ELF-1 (cell line): ENCODE data around the gene ZNF740.
"Not testable (repeated sequence)": the region's sequence is repeated elsewhere in the genome, so short reads cannot be mapped to it uniquely, and the experiment has no call there.

ENCODE experiments used
- DNase-seq: peaks from one replicate; pipeline ENCODE4 v3.0.0-alpha.2; 2016; ENCODE audit warnings: low read depth, low spot score

ZNF740 gene

GRCh38 chr12:53194973-53195372, 14.5 kb downstream of the ZNF740 start:
- no peak for DNase-seq

- no peak for DNase-seq
Measured at GRCh38 chr12:53195516-53196420, 15.2 kb downstream of the ZNF740 start.

DNA sequence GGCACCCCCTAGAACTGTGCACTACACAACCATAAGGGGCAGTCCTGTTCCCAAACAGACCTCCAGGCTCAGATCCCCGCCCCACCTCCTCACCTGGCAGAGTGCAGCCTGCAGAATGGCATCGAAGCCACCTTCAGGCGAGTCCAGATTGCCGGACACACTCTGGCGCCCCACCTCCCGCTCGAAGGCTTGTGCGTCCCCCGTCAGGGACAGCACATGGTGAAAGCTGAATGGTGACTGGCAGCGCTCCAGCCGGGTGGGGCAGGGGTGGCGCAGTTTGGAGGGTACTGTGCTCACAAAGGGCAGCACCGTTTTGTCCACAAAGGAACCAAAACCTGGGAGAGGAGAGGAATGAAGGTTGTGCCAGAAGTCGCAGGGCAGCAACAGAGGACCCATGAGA, 16.0 kb downstream of the ZNF740 start:
- DNase-seq = no peak

DNA sequence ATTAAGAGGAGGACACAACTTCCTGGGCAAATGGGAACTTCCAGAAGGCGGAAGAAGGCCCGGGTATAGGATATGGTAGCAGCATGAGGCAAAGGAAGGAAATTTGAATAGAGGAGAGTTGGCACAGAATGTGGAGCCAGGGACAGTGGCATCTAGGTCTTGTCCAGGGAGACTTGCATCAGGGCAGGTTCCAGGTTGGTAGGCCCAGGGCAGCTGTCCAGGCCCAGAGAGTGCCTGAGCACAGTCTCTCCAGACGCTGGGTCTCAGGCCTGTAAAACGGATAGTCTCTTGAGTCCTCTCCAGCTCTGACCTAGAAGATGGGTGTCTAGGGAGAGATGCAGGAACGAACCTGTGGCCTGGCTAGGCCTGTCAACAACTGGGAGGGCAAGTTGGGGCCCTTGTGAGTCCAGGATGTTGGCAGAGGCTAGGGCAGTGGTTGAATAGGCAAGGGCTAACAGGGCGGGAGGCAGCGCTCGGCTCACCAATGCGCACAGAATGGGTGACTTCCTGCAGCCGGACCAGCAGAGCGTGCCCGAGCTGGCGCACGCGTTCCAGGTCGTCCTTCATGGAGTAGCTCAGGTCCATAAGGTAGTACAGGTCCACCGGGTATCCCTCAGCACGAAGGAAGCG, 16.6 kb downstream of the ZNF740 start:
- DNase-seq = no peak

- DNase-seq = no peak
Measured at GRCh38 chr12:53198486-53199110, 18.1 kb downstream of the ZNF740 start.

DNA sequence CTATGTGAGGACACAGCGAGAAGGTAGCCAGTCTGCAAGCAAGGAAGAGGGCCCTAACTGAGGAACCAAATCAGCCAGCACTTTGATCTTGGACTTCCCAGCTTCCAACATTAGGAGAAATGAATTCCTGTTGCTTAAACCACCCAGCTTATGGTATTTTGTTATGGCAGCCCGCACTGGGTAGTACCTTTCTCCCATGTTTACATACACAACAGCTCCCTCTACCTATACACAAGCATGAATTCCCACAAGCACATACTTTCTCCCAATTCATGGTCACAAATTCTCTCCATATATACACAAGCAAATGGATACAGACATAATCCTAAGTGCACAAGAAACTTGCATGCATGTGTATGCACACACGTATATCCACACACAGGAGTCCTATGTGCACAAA, 19.2 kb downstream of the ZNF740 start:
- DNase-seq = no peak

- no peak for DNase-seq
Measured at GRCh38 chr12:53200107-53200457, 19.6 kb downstream of the ZNF740 start.

GRCh38 chr12:53200458-53201176, 20.1 kb downstream of the ZNF740 start:
- no peak for DNase-seq

DNA sequence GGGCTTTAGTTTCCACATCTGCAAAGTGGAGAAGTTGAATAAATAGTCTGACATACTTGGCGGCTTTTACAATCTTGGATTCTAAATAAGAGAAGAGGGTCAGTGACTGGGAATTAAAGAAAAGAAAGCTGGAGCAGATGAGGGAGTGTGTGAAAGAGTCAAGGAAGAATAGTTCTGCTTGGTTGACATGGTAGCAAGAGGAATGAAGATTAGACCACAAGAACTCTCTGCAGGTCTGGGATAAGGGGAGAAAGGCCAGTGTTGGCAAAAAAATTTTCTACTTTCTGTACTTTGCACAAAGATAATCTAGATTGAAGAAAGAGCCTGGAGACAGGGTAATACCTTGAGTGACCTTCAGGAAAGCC, 20.6 kb downstream of the ZNF740 start:
- DNase-seq = no peak

- DNase-seq = no peak
Measured at GRCh38 chr12:53201639-53202038, 21.1 kb downstream of the ZNF740 start.

GRCh38 chr12:53202316-53202715, 21.8 kb downstream of the ZNF740 start:
- not testable (repeated sequence) for DNase-seq

- DNase-seq = no peak
Measured at GRCh38 chr12:53204351-53204750, 23.8 kb downstream of the ZNF740 start.

DNA sequence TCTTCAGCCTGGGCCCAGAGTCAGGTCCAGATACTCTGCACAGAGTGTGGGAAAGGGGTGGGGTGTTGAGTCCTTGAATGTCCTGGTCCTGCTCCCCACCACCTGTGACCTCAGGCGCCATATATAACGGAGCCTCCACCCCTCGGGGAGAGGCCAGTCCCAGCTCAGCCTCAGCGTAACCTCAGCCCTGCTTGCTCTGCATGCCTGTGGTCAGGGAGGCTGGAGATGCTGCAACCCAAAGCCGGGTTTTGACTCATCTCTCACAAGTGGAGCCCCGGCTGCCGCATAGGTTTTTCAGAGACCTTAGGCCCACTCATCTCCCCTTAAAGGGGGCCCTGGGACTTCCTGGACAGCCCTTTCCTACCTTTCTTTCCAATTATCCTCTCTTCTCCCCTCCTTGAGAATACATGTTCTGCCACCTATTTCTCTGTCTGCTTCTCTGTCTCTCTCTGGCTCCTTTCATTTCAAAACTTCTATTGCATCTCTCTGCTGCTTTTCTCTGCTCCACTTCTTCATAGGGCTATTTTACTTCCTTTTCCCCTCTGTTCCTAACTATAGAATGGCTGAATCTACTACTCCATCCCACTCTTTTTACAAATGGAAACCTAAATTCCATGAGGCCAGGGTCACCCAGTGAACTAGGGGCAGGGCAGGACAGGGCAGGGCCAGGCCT, 25.4 kb downstream of the ZNF740 start:
- DNase-seq = no peak

DNA sequence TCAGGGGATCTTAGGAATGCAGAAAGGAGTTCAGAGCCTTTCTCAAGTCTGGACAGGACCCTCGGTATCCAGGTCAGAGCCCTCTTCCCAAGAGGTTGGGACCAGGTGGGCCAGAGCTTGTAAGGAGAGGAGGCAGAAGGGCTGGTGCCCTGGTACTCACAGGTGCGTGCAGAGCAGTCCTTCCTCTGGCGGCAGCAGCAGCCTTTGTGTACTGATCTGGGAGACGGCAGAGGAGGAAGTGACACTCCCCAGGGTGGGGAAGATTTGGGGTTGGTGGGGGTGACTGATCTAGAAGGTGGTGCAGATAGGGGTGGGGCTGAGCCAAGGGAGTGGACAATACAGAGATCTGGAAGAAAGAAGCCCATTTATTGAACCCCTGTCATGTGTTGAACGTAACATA, 26.5 kb downstream of the ZNF740 start, which contains the start of gene ITGB7:
ITGB7 (minus strand) TSS at position 210 of the 400 bp plus-strand sequence. CDS start 6,808 bp downstream, outside the sequence.
- DNase-seq = no peak

DNA sequence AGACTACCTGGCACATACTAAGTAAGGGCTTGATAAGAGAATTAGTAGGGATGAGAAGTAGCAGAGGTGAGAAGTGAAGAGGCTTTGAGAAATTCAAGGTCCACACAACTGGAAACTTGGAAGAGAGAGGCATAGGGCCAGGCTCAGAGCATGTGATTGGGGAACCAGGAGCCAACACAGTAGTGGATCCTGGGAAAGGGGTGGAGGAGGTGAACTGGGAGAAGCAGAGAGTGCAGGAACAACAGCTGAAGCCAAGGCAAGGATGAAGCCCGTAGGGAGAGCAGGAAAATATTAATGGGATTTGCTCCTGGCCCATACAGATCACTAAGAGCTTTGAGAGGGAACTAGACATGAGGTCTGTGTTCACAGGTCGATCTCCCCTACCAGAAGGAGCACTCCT, 27.9 kb downstream of the ZNF740 start:
- DNase-seq = no peak

DNA sequence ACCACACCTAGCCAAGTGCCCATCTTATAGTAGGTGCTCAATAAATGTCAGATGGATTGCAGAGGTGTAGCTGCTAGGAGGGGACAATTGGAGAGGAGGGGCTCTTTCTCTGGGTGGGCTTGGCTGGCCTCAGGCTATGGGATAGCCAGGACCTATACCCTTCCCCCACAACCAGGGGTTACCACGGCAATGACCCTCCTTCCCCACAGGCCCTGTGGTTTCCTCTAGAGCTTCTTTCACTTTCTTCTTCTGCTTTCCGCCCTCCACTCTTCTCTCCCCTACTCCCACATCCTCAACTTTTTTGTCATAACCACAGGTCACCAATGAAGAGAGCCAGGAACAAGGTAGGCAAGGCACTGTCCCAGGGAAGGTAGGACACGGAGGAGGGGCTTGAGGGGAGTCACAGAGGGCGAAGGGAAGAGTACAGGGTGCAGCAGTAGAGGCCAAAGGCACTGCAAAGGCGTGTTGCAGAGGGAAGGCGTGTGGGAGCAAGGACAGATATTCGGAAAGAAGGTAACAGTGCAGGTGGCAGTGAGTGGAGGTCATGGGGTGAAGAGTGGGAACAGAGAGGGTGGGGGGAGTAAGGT, 28.4 kb downstream of the ZNF740 start:
- DNase-seq = no peak

GRCh38 chr12:53210843-53211242, 30.3 kb downstream of the ZNF740 start:
- DNase-seq = no peak

- peak; percentile 51 for DNase-seq
Measured at GRCh38 chr12:53211476-53212381, 31.2 kb downstream of the ZNF740 start.

- peak; percentile 33 for DNase-seq
Measured at GRCh38 chr12:53212931-53213330, 32.4 kb downstream of the ZNF740 start.

DNA sequence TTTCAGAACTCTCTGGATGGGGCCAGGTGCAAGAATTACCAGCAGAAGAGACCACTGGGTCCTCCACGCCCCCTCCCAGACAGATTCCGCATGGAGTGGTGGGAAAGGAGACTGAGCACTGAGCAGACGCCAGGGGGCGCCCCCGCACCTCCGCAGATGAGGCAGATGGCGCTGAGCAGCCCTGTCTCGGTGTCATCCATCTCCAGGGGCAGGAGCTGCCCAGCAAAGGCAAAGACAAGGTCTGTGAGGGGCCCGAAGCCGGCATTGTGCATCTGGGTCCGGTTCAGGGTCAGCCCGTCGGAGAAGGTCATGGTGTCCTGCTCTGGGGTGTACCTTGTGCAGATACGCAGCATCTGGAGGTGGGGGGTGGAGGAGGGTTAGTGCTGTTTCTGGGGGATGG, 32.8 kb downstream of the ZNF740 start:
- peak; percentile 93 for DNase-seq
